ENCODE data around the gene SLC2A8.

SLC2A8 gene

DNA sequence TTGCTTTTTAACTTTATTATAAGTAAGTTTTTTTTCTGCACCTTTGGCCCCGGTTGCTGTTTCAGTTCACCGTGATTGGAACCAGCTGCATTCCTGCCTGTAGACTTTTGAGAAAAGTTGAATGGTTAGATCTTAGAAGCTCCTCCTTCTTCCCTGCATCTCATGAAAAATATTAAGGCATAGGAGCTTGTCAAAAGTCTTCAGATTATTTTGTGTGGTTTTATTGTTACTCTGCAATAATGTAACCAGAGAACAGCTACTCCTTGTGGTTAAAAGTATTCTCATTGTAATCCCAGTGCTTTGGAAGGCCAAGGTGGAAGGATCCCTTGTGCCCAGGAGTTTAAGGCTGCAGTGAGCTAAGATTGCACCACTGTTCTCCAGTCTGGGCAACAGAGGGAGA, 3.3 kb upstream of the SLC2A8 start:
- Histone ChIP-seq H3K9me3 (ENCODE audit: control insufficient read depth, insufficient read depth, low read depth, low read length) (no peaks in the 10 kb centered on the region), H3K4me1 (ENCODE audit: control insufficient read depth, insufficient read depth, low read length) (peaks cover 15% of the 10 kb centered on the region), H3K27me3 (ENCODE audit: control insufficient read depth, insufficient read depth, low read length) (peaks cover 9% of the 10 kb centered on the region; the same call in 1 of the 2 replicates), H3K4me3 (ENCODE audit: low read depth, low read length) (no peak overlapping the region), H3K27ac (ENCODE audit: low read depth, low read length) (no peak overlapping the region), H3K36me3 (ENCODE audit: control insufficient read depth, insufficient read depth, low read length) (no peaks in the 10 kb centered on the region), H3K9ac (ENCODE audit: low read length) (no peak overlapping the region)

DNA sequence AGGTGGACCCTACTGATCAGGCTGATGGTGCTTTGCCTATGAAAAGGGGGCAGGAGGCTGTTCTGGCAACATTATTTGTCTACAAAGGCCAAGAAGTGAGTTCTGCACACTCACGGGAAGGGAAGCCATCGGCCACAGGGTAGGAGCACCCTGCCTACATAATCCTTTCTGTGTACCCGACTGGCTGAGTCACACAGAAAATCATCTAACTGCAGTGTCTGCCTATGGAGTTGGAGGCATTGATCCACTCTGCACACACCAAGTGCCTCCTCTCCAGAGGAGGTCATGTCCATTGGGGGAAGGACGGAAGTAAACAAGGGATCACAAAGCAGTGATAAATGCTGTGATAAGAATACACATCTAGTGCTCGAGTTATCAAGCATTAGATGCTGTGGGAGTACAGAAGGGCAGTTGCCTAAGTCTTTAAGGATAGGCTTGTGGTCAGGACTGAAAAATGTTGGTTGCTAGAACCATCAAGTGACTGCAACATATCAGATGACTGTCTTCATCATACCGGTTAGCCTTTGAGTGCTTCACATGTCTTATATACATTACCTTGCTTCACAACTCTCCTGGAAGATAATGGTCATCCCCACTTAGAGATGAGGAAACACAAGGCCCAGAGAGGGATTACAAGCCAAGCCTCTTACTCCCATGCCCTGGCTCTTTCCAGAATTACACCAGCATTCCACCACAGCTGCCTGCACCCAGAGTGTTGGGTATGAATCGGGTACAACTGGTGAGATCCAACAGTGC, 1.3 kb upstream of the SLC2A8 start:
- Histone ChIP-seq H3K9ac (ENCODE audit: low read length) (peak overlapping the region; percentile 24), H3K4me1 (ENCODE audit: control insufficient read depth, insufficient read depth, low read length) (peaks cover 12% of the 10 kb centered on the region; the same call in 1 of the 2 replicates), H3K4me3 (ENCODE audit: low read depth, low read length) (peak overlapping the region; percentile 74), H3K9me3 (ENCODE audit: control insufficient read depth, insufficient read depth, low read depth, low read length) (no peaks in the 10 kb centered on the region), H3K27me3 (ENCODE audit: control insufficient read depth, insufficient read depth, low read length) (peaks cover 9% of the 10 kb centered on the region; the same call in 1 of the 2 replicates), H3K36me3 (ENCODE audit: control insufficient read depth, insufficient read depth, low read length) (0 out of 2 replicates have a peak, but pooled peaks cover 2% of the 10 kb centered on the region), H3K27ac (ENCODE audit: low read depth, low read length) (no peak overlapping the region)

DNA sequence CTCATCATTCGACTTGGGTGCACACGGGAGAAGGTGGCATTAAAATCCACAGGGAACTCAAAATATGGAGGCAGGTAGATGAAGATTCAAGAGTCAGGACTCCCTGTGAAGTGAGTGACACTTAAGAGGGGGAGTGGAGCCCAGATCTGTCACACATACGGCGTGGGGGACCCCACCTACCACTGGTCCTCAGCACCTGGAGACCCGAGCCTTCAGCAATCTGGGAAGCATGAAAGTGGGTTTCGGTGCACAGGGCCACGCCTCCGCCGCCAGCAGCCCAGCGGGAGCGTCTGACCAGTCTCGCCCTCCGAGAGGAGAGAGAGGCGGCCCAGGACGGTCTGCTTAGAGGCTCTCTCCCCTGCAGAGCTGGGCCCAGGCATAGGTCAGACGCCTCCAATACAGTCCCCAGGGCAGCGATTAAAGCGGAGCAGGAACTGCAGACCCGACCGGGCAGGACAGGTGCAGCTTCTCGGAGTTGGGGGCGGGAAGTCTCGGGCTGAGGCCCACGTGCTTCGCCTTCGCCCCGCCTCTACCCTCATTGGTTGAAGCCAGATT, 639 bp upstream of the SLC2A8 start:
- Histone ChIP-seq H3K27ac (ENCODE audit: low read depth, low read length) (no peak overlapping the region), H3K9me3 (ENCODE audit: control insufficient read depth, insufficient read depth, low read depth, low read length) (no peaks in the 10 kb centered on the region), H3K36me3 (ENCODE audit: control insufficient read depth, insufficient read depth, low read length) (peaks cover 3% of the 10 kb centered on the region), H3K27me3 (ENCODE audit: control insufficient read depth, insufficient read depth, low read length) (peaks cover 9% of the 10 kb centered on the region; the same call in 1 of the 2 replicates), H3K9ac (ENCODE audit: low read length) (peak overlapping the region; percentile 24), H3K4me3 (ENCODE audit: low read depth, low read length) (peak overlapping the region; percentile 74), H3K4me1 (ENCODE audit: control insufficient read depth, insufficient read depth, low read length) (peaks cover 12% of the 10 kb centered on the region; the same call in 1 of the 2 replicates)

DNA sequence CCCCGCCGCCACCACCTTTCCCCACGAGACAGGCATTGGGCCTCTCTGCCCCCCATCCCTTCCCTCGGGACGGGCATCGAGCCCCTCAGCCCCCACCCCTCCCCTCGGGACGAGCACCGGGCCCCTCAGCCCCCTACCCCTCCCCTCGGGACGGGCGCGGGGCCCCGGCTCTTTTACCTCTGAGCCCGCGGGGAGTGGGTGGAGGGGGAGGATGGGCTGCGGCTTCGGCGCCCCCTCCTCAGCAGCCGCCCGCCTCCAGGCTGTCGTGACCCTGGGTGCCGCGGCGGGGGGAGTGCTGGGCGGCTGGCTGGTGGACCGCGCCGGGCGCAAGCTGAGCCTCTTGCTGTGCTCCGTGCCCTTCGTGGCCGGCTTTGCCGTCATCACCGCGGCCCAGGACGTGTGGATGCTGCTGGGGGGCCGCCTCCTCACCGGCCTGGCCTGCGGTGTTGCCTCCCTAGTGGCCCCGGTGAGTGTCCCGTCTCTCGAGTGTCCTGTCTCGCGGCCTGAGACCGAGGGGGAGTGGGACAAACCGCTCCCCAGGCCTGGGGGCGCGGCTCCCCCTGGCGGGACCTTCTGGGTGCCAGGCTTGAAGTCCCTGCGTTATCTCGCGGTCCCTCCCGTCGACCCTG, 791 bp downstream of the SLC2A8 start:
- Histone ChIP-seq H3K36me3 (ENCODE audit: control insufficient read depth, insufficient read depth, low read length) (peaks cover 12% of the 10 kb centered on the region), H3K4me1 (ENCODE audit: control insufficient read depth, insufficient read depth, low read length) (peaks cover 9% of the 10 kb centered on the region; the same call in 1 of the 2 replicates), H3K9me3 (ENCODE audit: control insufficient read depth, insufficient read depth, low read depth, low read length) (no peaks in the 10 kb centered on the region), H3K27me3 (ENCODE audit: control insufficient read depth, insufficient read depth, low read length) (peaks cover 9% of the 10 kb centered on the region; the same call in 1 of the 2 replicates), H3K4me3 (ENCODE audit: low read depth, low read length) (peak overlapping the region; percentile 85), H3K9ac (ENCODE audit: low read length) (peak overlapping the region; percentile 85), H3K27ac (ENCODE audit: low read depth, low read length) (peak overlapping the region; percentile 59; the same call in 1 of the 2 replicates)

DNA sequence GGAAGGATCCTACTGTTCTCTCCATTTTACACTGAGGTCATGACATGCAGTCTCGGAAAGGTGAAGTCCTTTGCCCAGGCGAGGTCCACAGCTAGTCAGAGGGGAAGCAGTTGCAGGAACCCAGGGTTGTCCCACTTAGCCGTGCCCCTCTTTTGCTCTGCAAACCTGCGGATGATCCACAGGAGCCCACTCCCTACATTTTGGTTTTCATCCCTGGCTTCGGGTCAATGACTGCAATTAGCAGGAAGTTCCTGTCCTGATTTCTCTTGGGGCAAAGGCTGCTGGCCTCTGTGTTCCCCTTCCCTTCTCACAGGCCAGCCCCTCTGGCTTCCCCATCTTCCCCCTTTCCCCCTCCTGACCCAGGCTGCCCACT, 1.3 kb downstream of the SLC2A8 start:
- peak overlapping the region; percentile 65 for H3K9ac ChIP-seq (ENCODE audit: low read length)
- no peaks in the 10 kb centered on the region for H3K9me3 ChIP-seq (ENCODE audit: control insufficient read depth, insufficient read depth, low read depth, low read length)
- peaks cover 13% of the 10 kb centered on the region for H3K36me3 ChIP-seq (ENCODE audit: control insufficient read depth, insufficient read depth, low read length)
- no peak overlapping the region for H3K27ac ChIP-seq (ENCODE audit: low read depth, low read length)
- H3K4me3 ChIP-seq (ENCODE audit: low read depth, low read length), result peak overlapping the region; percentile 85
- H3K27me3 ChIP-seq (ENCODE audit: control insufficient read depth, insufficient read depth, low read length), result peaks cover 9% of the 10 kb centered on the region; the same call in 1 of the 2 replicates
- H3K4me1 ChIP-seq (ENCODE audit: control insufficient read depth, insufficient read depth, low read length), result peaks cover 9% of the 10 kb centered on the region; the same call in 1 of the 2 replicates

DNA sequence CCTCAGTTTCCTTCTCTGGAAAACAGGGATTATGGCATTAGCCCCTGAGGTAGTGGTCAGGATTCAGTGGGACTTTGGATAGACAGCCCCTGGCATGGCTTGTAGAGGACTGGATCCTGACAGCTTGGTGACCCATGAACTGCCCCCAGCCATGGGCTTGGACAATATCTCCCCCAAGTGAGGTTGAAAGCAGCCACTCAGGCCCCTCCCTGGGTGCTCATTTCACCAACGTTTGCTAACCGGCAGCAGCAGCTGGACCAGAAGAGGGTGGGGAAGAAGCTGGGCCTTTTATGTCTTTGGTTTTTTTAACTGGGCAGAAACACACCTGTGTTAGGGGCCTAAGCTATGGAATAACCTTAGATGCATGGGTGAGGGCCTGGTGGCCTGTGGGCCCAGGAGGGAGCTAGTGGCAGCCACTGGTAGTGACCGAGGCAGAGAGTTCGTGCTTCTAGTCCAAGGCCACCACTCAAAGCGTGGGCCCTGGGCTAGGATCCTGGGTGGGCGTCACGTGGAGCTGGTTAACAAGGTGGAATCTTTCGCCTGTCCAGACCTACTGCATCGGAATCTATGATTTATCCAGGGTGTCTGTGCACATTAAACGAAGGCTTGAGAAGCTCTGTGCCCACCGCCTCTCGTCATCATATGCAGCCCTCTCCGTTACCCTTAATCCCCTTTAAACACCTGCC, 1.9 kb downstream of the SLC2A8 start:
- Histone ChIP-seq H3K36me3 (ENCODE audit: control insufficient read depth, insufficient read depth, low read length) (peaks cover 17% of the 10 kb centered on the region), H3K4me1 (ENCODE audit: control insufficient read depth, insufficient read depth, low read length) (peaks cover 9% of the 10 kb centered on the region; the same call in 1 of the 2 replicates), H3K27me3 (ENCODE audit: control insufficient read depth, insufficient read depth, low read length) (peaks cover 9% of the 10 kb centered on the region; the same call in 1 of the 2 replicates), H3K27ac (ENCODE audit: low read depth, low read length) (no peak overlapping the region), H3K4me3 (ENCODE audit: low read depth, low read length) (peak overlapping the region; percentile 85; the same call in 1 of the 2 replicates), H3K9ac (ENCODE audit: low read length) (no peak overlapping the region), H3K9me3 (ENCODE audit: control insufficient read depth, insufficient read depth, low read depth, low read length) (no peaks in the 10 kb centered on the region)

DNA sequence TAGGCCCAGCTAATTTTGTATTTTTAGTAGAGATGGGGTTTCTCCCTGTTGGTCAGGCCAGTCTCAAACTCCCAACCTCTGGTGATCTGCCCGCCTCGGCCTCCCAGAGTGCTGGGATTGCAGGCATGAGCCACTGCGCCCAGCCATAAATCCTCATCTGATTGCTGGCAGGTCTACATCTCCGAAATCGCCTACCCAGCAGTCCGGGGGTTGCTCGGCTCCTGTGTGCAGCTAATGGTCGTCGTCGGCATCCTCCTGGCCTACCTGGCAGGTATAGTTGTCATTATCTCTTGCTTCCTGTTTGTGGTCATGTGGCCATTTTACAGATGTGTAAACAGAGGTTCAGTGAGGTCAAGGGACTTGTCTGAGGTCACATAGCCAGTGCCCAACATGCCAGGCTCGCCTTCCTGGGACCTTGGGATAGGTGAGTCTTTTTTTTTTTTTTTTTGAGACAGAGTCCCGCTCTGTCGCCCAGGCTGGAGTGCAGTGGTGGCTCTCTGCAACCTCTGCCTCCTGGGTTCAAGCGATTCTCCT, 2.8 kb downstream of the SLC2A8 start:
- Histone ChIP-seq H3K4me1 (ENCODE audit: control insufficient read depth, insufficient read depth, low read length) (peaks cover 9% of the 10 kb centered on the region; the same call in 1 of the 2 replicates), H3K27ac (ENCODE audit: low read depth, low read length) (no peak overlapping the region), H3K9ac (ENCODE audit: low read length) (no peak overlapping the region), H3K4me3 (ENCODE audit: low read depth, low read length) (no peak overlapping the region), H3K36me3 (ENCODE audit: control insufficient read depth, insufficient read depth, low read length) (peaks cover 24% of the 10 kb centered on the region), H3K9me3 (ENCODE audit: control insufficient read depth, insufficient read depth, low read depth, low read length) (no peaks in the 10 kb centered on the region), H3K27me3 (ENCODE audit: control insufficient read depth, insufficient read depth, low read length) (peaks cover 9% of the 10 kb centered on the region; the same call in 1 of the 2 replicates)

DNA sequence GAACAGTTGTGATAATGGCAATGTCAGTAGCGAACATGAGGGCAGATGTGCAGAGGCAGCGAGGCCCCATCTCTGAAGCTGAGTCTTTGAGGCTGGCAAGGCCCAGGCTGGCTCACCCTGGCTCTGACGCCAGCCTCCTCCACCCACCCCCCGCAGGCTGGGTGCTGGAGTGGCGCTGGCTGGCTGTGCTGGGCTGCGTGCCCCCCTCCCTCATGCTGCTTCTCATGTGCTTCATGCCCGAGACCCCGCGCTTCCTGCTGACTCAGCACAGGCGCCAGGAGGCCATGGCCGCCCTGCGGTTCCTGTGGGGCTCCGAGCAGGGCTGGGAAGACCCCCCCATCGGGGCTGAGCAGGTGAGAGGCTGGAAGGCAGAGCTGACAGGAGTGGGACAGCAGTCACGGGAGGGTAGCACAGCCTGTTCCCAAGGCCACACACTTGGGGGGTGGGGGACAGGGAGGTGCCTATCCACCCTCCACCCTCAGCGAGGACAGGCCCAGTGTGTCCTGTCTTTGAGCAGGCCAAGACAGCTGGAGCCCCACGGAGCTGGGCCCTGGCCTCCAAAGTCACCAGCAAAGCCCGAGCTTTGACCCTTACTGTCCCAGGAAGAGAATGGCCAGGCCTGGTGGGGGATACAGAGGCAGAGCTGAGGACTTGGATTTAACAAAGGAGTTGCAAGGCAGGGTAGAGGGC, 5.6 kb downstream of the SLC2A8 start:
- Histone ChIP-seq H3K4me1 (ENCODE audit: control insufficient read depth, insufficient read depth, low read length) (peaks cover 4% of the 10 kb centered on the region; the same call in 1 of the 2 replicates), H3K9me3 (ENCODE audit: control insufficient read depth, insufficient read depth, low read depth, low read length) (no peaks in the 10 kb centered on the region), H3K27ac (ENCODE audit: low read depth, low read length) (no peak overlapping the region), H3K4me3 (ENCODE audit: low read depth, low read length) (no peak overlapping the region), H3K36me3 (ENCODE audit: control insufficient read depth, insufficient read depth, low read length) (peaks cover 35% of the 10 kb centered on the region), H3K9ac (ENCODE audit: low read length) (peak overlapping the region; percentile 11), H3K27me3 (ENCODE audit: control insufficient read depth, insufficient read depth, low read length) (no peaks in the 10 kb centered on the region)

DNA sequence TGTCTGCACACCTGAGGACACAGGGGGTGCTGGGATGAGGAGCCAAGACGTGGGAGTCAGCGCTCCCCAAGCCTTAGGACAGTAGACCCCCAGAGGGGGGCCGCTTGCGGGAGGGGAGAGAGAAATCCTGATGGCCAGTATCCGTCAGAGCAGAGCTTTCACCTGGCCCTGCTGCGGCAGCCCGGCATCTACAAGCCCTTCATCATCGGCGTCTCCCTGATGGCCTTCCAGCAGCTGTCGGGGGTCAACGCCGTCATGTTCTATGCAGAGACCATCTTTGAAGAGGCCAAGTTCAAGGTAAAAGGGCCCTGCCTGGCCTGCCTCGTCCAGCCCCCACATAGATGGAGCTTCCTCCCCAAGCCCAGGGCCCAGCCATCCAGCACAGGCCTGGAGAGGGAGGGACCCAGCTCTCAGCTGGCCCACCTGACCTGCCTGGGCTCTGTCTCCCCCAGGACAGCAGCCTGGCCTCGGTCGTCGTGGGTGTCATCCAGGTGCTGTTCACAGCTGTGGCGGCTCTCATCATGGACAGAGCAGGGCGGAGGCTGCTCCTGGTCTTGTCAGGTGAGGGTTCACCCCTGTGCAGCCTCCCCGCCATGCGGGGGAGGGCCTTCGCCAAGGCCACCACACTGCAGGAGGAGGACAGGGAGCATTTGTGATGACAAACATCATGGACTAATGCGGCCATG, 6.7 kb downstream of the SLC2A8 start:
- Histone ChIP-seq H3K4me1 (ENCODE audit: control insufficient read depth, insufficient read depth, low read length) (no peaks in the 10 kb centered on the region), H3K4me3 (ENCODE audit: low read depth, low read length) (no peak overlapping the region), H3K9ac (ENCODE audit: low read length) (no peak overlapping the region), H3K36me3 (ENCODE audit: control insufficient read depth, insufficient read depth, low read length) (peaks cover 38% of the 10 kb centered on the region), H3K9me3 (ENCODE audit: control insufficient read depth, insufficient read depth, low read depth, low read length) (no peaks in the 10 kb centered on the region), H3K27ac (ENCODE audit: low read depth, low read length) (no peak overlapping the region), H3K27me3 (ENCODE audit: control insufficient read depth, insufficient read depth, low read length) (no peaks in the 10 kb centered on the region)

DNA sequence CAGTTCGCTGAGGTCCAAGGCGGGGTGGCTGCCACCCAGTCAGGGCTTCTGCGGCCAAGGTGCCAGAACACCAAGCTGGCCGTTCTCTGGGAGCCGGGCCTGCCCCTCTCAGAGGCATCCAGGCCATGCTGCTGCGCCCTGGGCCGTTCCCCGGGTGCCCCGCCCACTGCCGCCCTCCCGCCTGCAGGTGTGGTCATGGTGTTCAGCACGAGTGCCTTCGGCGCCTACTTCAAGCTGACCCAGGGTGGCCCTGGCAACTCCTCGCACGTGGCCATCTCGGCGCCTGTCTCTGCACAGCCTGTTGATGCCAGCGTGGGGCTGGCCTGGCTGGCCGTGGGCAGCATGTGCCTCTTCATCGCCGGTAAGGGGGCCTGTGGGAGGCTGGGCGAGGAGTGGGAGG, 7.7 kb downstream of the SLC2A8 start:
- no peak overlapping the region for H3K4me3 ChIP-seq (ENCODE audit: low read depth, low read length)
- no peaks in the 10 kb centered on the region for H3K4me1 ChIP-seq (ENCODE audit: control insufficient read depth, insufficient read depth, low read length)
- H3K9me3 ChIP-seq (ENCODE audit: control insufficient read depth, insufficient read depth, low read depth, low read length), result no peaks in the 10 kb centered on the region
- peaks cover 38% of the 10 kb centered on the region for H3K36me3 ChIP-seq (ENCODE audit: control insufficient read depth, insufficient read depth, low read length)
- H3K27ac ChIP-seq (ENCODE audit: low read depth, low read length), result no peak overlapping the region
- H3K27me3 ChIP-seq (ENCODE audit: control insufficient read depth, insufficient read depth, low read length), result no peaks in the 10 kb centered on the region
- H3K9ac ChIP-seq (ENCODE audit: low read length), result no peak overlapping the region
